Head of caudate nucleus (tissue), 42 donors: ENCODE data around the gene LGALS12.

Source experiments
- DNase-seq, 42 donors: peaks; one replicate each; pipeline versions ENCODE4 v3.0.0 to v3.0.0-alpha.2; 2020 to 2021; ENCODE audit warnings: mixed read lengths in 7 of 42
- intact Hi-C: fragments of 100-400 bp; cut with DNase I; formaldehyde crosslinking; loops from one replicate; pipeline ENCODE4 v1.15.0; 2022

The LGALS12 gene

DNA sequence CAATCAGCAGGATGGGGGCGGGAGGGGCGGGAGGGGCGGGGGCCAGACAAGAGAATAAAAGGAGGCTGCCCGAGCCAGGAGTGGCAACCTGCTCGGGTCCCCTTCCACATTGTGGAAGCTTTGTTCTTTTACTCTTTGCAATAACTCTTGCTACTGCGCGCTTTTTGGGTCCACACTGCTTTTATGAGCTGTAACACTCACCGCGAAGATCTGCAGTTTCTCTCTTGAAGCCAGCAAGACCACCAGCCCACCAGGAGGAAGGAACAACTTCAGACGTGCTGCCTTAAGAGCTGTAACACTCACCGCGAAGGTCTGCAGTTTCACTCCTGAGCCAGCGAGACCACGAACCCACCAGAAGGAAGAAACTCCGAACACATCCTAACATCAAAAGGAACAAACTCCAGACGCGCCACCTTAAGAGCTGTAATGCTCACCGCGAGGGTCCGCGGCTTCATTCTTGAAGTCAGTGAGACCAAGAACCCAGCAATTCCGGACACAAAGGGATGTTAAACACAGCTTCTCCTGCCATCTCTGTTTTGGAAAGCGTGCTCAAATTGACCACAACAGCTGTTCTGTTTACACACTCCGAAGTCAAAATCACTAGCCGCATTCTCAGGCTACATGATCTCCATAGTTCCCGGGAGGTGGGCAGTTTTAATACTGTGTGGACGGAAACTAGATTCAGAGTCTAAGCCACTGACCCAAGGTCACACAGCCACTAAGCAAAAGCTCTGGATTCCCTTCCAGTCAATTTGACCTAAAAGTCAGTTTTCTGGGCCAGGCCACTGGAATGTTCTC is 45.4 kb downstream of the LGALS12 start:
- DNase-seq: peak in 3 of 42 donors; percentile 3 to 31 (median 17)

DNA sequence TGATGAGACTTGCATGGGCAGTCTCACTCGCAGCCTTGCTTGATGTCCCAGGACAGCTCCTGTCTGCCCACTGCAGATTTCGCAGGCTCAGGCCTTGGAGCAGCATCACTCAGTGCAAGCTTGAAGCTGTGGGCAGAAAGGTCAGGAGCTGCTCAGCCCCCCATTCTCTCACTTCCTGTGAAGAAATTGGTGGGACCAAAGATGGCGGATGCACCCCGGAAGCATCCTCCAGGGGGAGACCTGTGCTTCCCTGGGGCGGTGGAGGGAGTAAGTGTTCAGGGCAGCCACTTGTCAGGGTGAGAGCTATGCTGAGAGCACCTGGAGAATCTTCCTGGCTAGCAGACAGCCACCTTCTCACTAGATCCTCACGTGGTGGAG is 46.0 kb downstream of the LGALS12 start:
- peak in 3 of 42 donors; percentile 27 to 42 (median 29) for DNase-seq
- intact Hi-C loops: no loop called here

More for the DNA sequence above, 45.4 kb downstream of the LGALS12 start:
- intact Hi-C loops: no loop called here

- intact Hi-C loops: no loop called here
- peak in 4 of 42 donors; percentile 3 to 20 (median 17) for DNase-seq
Measured at GRCh38 chr11:63552921-63553320, 47.0 kb downstream of the LGALS12 start.

GRCh38 chr11:63553759-63554158 is 47.9 kb downstream of the LGALS12 start:
- peak in 5 of 42 donors; percentile 5 to 42 (median 24) for DNase-seq
- intact Hi-C loops: no loop called here

GRCh38 chr11:63554877-63555223 is 49.0 kb downstream of the LGALS12 start:
- intact Hi-C loops: no loop called here
- DNase-seq: peak in 5 of 42 donors; percentile 3 to 39 (median 5)

- intact Hi-C loops: no loop called here
- DNase-seq: peak in 4 of 42 donors; percentile 4 to 33 (median 14)
Measured at GRCh38 chr11:63556404-63557013, 50.6 kb downstream of the LGALS12 start.

GRCh38 chr11:63557570-63557969 is 51.7 kb downstream of the LGALS12 start:
- intact Hi-C loops: no loop called here
- peak in 4 of 42 donors; percentile 3 to 36 (median 6) for DNase-seq

GRCh38 chr11:63558459-63559157 is 52.7 kb downstream of the LGALS12 start:
- peak in 6 of 42 donors; percentile 2 to 26 (median 4) for DNase-seq
- intact Hi-C loops: no loop called here

DNA sequence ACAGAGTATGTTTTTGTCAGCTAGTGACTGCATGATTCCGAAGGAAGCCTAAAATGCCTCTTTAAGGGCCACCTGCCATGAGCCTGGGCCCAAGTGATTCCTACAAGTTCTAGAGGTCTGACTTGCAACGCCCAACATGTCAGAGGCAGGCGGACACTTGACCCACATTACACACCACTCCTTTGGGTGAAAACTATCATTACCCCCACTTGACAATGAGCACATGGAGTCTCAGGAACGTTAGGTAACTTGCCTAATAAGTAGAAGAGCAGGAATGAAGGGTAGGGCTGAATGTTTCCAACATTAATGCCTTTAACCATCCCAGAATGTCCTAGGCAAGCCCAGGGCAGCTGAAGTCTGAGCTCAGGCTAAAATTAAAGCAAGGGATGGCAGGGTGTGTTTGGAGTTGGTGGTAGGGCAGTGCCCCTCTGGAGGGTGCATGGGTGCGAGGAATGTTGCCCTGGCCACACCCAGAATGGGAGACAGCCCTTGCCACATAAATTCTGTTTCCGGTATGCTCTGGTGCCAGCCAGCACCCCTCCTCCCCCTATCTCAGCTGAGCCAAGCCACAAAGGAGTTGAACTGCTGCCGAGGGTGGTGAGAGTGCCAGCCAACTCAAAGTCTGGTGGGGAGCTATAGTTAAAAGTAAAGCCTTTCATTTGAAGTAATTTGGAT is 54.8 kb downstream of the LGALS12 start:
- peak in 24 of 42 donors; percentile 11 to 70 (median 39) for DNase-seq
- intact Hi-C loops: no loop called here

DNA sequence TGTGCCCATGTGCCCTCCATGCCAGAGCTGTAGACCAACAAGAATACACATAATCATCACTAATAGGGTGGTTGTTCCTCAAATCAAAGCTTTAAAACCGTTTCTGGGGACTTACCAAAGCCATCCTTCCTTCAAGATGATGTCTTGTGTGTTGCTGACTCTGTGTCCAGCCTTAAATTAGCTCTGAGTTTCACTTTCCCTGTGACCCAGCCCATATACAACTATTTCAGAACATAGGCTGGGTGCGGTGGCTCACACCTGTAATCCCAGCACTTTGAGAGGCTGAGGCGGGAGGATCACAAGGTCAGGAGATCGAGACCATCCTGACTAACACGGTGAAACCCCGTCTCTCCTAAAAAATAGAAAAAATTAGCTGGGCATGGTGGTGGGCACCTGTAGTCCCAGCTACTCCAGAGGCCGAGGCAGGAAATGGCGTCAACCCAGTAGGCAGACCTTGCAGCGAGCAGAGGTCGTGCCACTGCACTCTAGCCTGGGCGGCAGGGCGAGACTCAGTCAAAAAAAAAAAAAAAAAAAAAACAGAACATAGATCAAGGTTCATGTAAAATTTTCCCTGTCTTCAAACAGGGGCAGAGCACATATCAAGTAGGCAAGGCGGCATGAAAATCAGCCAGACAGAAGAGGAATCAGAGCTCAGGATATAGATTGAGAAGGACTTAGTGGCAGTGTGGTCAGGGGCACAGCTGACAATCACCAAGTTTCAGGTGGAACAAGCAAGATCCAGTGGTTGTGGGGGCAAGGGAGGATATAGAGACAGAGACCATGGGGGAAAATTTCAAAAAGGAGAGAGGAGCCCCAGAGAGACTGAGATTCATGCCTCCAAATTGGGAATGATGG is 57.5 kb downstream of the LGALS12 start, which contains the start of gene PLAAT2:
Gene PLAAT2, minus strand, starts transcription at position 179 of the 855 bp plus-strand sequence. Its CDS starts 55 bp downstream, at position 124.
- intact Hi-C loops: no loop called here
- DNase-seq: peak in 7 of 42 donors; percentile 3 to 39 (median 9)

DNA sequence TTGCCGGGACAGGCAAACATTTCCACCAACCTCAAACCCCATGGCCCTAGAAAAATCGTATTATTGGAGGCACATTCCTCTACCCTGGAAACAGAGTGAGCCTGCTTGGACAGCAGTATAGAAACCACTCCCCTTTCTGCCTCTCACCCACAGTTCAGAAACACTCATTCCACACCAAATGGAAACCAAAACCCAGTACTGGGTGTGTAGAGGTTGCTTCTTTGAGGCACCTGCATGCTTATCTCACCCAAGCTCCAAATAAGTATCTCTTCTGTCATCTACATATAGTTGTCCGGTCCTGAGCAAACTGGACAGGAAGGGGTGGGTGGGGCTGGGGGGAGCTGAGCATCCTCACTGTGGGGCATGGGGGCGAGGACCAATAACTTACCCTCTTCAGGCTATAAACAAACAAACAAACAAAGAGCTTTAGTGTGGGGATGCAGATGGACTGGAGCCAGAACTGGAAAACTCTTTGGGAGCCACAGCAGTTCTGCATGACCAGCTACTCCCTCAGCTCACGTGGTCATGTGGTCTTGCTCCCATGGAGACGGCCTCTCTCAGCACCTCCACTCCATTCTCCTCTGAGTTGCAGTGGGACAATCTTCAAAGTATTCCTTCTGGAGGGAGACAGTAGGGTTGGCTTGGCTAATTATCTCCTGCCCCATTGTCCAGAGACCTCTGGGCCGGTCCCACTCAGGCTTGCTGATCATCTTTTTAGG is 58.3 kb downstream of the LGALS12 start:
- DNase-seq: peak in 36 of 42 donors; percentile 9 to 86 (median 60)
- intact Hi-C loops: no loop called here

DNA sequence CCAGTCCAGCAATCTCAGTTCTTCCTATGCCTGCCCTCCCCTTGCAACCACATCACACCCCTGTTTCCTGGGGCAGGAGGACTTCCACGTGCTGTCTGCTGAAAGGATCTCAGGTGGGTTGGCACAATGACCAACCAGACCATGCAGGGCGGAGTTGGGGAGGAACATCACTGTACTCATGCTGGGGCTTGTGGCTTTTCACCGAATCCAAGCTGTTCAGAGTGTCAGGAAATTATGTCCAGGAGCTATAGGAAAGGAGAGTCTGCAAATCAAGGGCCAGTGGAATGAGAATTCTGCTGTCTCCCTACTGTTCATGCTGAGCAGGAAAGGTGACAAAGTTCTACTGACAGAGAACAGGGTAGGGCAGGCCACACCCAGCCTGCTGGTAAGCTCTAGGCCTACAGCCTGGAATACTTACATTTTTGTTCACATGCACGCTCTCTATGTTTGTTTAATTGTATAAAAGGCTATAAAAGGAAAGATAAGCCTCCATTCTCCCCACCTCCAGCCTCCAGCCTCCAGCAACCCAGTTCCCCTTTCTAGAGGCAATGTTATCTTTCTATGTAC is 59.0 kb downstream of the LGALS12 start:
- DNase-seq: peak in 4 of 42 donors; percentile 7 to 16 (median 8)
- intact Hi-C loops: no loop called here
